ENCODE data around the gene PKNOX2.

PKNOX2 gene

DNA sequence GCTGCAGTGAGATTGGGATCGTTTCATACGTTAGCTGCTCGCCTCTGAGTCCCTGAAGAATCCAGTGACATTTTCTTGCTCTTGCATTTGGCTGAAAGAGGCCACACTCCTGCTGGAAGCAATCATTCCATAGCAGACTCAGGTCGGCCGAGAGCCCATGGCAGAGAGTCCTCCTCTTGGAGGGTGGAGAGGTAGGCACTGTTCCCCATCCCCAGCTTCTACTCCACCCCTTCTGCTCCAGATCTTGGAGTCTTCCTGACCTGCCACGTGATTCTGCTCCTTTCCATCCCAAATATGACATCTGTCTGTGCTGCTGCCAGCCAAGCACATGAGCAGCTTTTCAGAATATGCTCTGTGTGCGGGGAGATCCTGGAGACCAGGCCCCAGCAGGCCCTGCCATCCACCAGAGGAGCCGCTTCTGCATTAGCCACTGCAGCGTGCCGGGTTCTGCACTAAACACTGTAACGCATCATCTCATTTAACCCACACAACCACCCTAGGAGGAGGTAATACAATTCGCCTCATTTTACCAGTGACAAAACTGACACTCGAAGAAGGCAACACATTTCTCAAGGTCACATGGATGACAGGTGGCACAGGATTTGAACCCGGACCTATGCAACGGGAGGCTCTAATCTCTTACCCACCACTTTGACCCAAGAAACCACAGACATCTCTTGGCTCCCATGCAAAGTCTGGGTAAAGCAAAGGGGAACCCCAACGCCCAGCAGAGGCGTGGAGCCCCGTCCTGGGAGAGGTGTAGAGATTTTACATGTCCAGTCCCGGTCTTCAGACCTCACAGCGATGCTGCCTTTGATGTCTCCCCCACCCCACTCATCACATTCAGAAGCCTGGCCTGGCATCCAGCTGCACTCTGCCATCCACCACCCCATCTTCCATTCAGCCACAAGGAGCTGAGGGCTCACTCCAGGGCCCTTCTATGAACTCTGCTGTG lies 252.7 kb downstream of the PKNOX2 start:
- DNase-seq (ENCODE audit: low read depth in 1 of 2, low spot score in 1 of 2), result no peak
- Histone ChIP-seq H3K4me3 (replicated peaks; ENCODE audit: insufficient read depth, low read length) (no peak overlapping the region), H3K27ac (replicated peaks) (no peak overlapping the region), H3K27me3 (ENCODE audit: insufficient read depth, poor library complexity, severe bottlenecking) (peaks cover 2% of the 10 kb centered on the region)
- TF ChIP-seq SPI1 (IDR thresholded peaks at IDR 0.05; ENCODE audit: borderline replicate concordance, low read depth), result no peak
- no peak for TF ChIP-seq GABPA (IDR thresholded peaks at IDR 0.05; ENCODE audit: low read depth)
- TF ChIP-seq, protein P1, sequence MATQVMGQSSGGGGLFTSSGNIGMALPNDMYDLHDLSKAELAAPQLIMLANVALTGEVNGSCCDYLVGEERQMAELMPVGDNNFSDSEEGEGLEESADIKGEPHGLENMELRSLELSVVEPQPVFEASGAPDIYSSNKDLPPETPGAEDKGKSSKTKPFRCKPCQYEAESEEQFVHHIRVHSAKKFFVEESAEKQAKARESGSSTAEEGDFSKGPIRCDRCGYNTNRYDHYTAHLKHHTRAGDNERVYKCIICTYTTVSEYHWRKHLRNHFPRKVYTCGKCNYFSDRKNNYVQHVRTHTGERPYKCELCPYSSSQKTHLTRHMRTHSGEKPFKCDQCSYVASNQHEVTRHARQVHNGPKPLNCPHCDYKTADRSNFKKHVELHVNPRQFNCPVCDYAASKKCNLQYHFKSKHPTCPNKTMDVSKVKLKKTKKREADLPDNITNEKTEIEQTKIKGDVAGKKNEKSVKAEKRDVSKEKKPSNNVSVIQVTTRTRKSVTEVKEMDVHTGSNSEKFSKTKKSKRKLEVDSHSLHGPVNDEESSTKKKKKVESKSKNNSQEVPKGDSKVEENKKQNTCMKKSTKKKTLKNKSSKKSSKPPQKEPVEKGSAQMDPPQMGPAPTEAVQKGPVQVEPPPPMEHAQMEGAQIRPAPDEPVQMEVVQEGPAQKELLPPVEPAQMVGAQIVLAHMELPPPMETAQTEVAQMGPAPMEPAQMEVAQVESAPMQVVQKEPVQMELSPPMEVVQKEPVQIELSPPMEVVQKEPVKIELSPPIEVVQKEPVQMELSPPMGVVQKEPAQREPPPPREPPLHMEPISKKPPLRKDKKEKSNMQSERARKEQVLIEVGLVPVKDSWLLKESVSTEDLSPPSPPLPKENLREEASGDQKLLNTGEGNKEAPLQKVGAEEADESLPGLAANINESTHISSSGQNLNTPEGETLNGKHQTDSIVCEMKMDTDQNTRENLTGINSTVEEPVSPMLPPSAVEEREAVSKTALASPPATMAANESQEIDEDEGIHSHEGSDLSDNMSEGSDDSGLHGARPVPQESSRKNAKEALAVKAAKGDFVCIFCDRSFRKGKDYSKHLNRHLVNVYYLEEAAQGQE (IDR thresholded peaks at IDR 0.05; ENCODE audit: insufficient replicate concordance, low read depth), result no peak
- TF ChIP-seq, protein P2, sequence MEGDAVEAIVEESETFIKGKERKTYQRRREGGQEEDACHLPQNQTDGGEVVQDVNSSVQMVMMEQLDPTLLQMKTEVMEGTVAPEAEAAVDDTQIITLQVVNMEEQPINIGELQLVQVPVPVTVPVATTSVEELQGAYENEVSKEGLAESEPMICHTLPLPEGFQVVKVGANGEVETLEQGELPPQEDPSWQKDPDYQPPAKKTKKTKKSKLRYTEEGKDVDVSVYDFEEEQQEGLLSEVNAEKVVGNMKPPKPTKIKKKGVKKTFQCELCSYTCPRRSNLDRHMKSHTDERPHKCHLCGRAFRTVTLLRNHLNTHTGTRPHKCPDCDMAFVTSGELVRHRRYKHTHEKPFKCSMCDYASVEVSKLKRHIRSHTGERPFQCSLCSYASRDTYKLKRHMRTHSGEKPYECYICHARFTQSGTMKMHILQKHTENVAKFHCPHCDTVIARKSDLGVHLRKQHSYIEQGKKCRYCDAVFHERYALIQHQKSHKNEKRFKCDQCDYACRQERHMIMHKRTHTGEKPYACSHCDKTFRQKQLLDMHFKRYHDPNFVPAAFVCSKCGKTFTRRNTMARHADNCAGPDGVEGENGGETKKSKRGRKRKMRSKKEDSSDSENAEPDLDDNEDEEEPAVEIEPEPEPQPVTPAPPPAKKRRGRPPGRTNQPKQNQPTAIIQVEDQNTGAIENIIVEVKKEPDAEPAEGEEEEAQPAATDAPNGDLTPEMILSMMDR (IDR thresholded peaks at IDR 0.05; ENCODE audit: insufficient read depth, low read length), result no peak
- TF ChIP-seq POLR2AphosphoS5 (IDR thresholded peaks at IDR 0.05; ENCODE audit: low read depth), result no peak

DNA sequence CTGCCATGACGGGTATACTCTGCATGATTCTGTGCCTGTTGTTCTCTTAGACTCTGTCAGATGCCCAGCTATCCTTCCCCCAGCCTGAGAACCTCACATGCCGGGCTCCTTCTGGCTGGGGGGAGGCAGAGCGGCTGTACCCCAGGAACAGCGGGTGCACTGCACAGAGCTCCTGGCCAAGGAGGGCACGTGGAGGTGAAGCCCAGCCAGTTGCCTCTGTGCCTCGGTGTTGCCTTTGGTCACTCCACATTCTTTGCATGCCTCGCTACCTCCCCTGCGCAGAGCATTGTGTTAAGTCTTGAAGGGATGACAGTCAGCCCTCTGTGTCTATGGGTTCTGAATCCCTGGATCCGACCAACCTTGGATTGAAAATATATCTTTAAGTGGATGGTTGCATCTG lies 253.8 kb downstream of the PKNOX2 start:
- TF ChIP-seq, protein P2 (IDR thresholded peaks at IDR 0.05; ENCODE audit: insufficient read depth, low read length), result no peak
- TF ChIP-seq SPI1 (IDR thresholded peaks at IDR 0.05; ENCODE audit: borderline replicate concordance, low read depth) (no peak), GABPA (IDR thresholded peaks at IDR 0.05; ENCODE audit: low read depth) (no peak), POLR2AphosphoS5 (IDR thresholded peaks at IDR 0.05; ENCODE audit: low read depth) (no peak)
- TF ChIP-seq, protein P1 (IDR thresholded peaks at IDR 0.05; ENCODE audit: insufficient replicate concordance, low read depth), result no peak
- no peak for DNase-seq (ENCODE audit: low read depth in 1 of 2, low spot score in 1 of 2)
- H3K27ac ChIP-seq (replicated peaks), result no peak overlapping the region
- H3K27me3 ChIP-seq (ENCODE audit: insufficient read depth, poor library complexity, severe bottlenecking), result peaks cover 2% of the 10 kb centered on the region
- H3K4me3 ChIP-seq (replicated peaks; ENCODE audit: insufficient read depth, low read length), result no peak overlapping the region

DNA sequence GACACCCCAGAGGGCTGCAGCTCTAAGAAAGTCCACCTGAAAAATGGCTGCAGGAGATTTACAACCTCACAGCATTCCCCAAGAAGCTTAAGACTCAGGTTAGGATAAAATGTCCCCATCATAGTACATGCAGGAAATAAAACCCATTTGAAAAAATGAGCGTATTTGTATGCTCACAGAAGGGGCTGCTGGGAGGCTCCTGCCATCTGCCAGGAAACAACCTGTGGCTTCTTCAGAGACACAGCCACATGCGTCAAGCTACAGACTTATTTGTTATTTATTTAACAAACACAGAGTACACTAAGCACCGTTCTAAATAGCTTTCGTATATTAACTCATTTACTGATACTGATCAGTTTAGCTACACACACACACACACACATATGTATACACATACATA lies 258.1 kb downstream of the PKNOX2 start:
- TF ChIP-seq SPI1 (IDR thresholded peaks at IDR 0.05; ENCODE audit: borderline replicate concordance, low read depth), result no peak
- no peak for TF ChIP-seq POLR2AphosphoS5 (IDR thresholded peaks at IDR 0.05; ENCODE audit: low read depth)
- no peak for TF ChIP-seq GABPA (IDR thresholded peaks at IDR 0.05; ENCODE audit: low read depth)
- TF ChIP-seq, protein P2 (IDR thresholded peaks at IDR 0.05; ENCODE audit: insufficient read depth, low read length), result no peak
- TF ChIP-seq, protein P1 (IDR thresholded peaks at IDR 0.05; ENCODE audit: insufficient replicate concordance, low read depth), result no peak
- no peak overlapping the region for H3K27ac ChIP-seq (replicated peaks)
- peaks cover 2% of the 10 kb centered on the region for H3K27me3 ChIP-seq (ENCODE audit: insufficient read depth, poor library complexity, severe bottlenecking)
- DNase-seq (ENCODE audit: low read depth in 1 of 2, low spot score in 1 of 2), result no peak
- no peak overlapping the region for H3K4me3 ChIP-seq (replicated peaks; ENCODE audit: insufficient read depth, low read length)
